ENCODE measurements around the gene COX6A2.

Gene COX6A2

GRCh38 chr16:31403590-31404352, 24.4 kb downstream of the COX6A2 start:
- no peaks in the 10 kb centered on the region for H3K9me3 ChIP-seq (ENCODE audit: insufficient read depth, low read length)
- no peaks in the 10 kb centered on the region for H3K27me3 ChIP-seq (ENCODE audit: low read length)
- H3K79me2 ChIP-seq (ENCODE audit: insufficient read depth, low read length): no peaks in the 10 kb centered on the region
- H3K36me3 ChIP-seq (ENCODE audit: low read length): no peaks in the 10 kb centered on the region
- no peaks in the 10 kb centered on the region for H3K9me2 ChIP-seq (replicated peaks; ENCODE audit: insufficient read depth, low read length)
- no peak overlapping the region for H3K4me2 ChIP-seq (ENCODE audit: low read depth, low read length, poor library complexity, severe bottlenecking)
- H3F3A ChIP-seq (ENCODE audit: insufficient read depth): no peaks in the 10 kb centered on the region
- TF ChIP-seq EZH2phosphoT487 (conservative IDR thresholded peaks at IDR 0.05; ENCODE audit: low read length): no peak
- TF ChIP-seq, protein P1, sequence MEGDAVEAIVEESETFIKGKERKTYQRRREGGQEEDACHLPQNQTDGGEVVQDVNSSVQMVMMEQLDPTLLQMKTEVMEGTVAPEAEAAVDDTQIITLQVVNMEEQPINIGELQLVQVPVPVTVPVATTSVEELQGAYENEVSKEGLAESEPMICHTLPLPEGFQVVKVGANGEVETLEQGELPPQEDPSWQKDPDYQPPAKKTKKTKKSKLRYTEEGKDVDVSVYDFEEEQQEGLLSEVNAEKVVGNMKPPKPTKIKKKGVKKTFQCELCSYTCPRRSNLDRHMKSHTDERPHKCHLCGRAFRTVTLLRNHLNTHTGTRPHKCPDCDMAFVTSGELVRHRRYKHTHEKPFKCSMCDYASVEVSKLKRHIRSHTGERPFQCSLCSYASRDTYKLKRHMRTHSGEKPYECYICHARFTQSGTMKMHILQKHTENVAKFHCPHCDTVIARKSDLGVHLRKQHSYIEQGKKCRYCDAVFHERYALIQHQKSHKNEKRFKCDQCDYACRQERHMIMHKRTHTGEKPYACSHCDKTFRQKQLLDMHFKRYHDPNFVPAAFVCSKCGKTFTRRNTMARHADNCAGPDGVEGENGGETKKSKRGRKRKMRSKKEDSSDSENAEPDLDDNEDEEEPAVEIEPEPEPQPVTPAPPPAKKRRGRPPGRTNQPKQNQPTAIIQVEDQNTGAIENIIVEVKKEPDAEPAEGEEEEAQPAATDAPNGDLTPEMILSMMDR (IDR thresholded peaks at IDR 0.05; ENCODE audit: insufficient read depth, low read length, poor library complexity, severe bottlenecking): no peak
- no peak overlapping the region for H3K9ac ChIP-seq (ENCODE audit: low read length)
- no peaks in the 10 kb centered on the region for H4K20me1 ChIP-seq (ENCODE audit: low read depth, low read length)
- no peak overlapping the region for H3K4me3 ChIP-seq (ENCODE audit: insufficient read depth, low read length, poor library complexity, severe bottlenecking)
- no peak overlapping the region for H2AFZ ChIP-seq (ENCODE audit: low read depth, low read length, severe bottlenecking)
- H3K27ac ChIP-seq (ENCODE audit: low read depth, low read length): no peak overlapping the region

DNA sequence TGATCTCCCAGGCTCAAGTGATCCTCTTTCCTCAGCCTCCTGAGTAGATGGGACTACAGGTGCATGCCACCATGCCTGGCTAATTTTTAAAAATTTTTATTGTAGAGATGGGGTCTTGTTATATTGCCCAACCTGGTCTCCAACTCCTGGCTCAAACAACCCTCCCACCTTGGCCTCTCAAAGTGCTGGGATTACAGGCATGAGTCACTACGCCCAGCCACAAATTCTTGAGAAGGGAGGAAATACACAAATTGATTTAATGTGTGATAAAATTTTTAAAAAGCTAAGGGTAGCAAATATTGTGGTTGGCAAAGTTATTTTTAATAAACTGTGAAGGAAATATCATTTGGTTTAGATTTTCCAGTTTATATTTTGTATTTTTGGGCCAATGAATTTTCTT, 25.5 kb downstream of the COX6A2 start:
- Histone ChIP-seq H3K4me3 (ENCODE audit: insufficient read depth, low read length, poor library complexity, severe bottlenecking) (no peak overlapping the region), H3K9me2 (replicated peaks; ENCODE audit: insufficient read depth, low read length) (no peaks in the 10 kb centered on the region), H3F3A (ENCODE audit: insufficient read depth) (no peaks in the 10 kb centered on the region), H3K27ac (ENCODE audit: low read depth, low read length) (no peak overlapping the region), H3K4me2 (ENCODE audit: low read depth, low read length, poor library complexity, severe bottlenecking) (no peak overlapping the region), H3K27me3 (ENCODE audit: low read length) (no peaks in the 10 kb centered on the region), H3K79me2 (ENCODE audit: insufficient read depth, low read length) (no peaks in the 10 kb centered on the region), H4K20me1 (ENCODE audit: low read depth, low read length) (no peaks in the 10 kb centered on the region), H3K36me3 (ENCODE audit: low read length) (no peaks in the 10 kb centered on the region), H2AFZ (ENCODE audit: low read depth, low read length, severe bottlenecking) (no peak overlapping the region), H3K9me3 (ENCODE audit: insufficient read depth, low read length) (no peaks in the 10 kb centered on the region), H3K9ac (ENCODE audit: low read length) (no peak overlapping the region)
- no peak for TF ChIP-seq EZH2phosphoT487 (conservative IDR thresholded peaks at IDR 0.05; ENCODE audit: low read length)
- TF ChIP-seq, protein P1 (IDR thresholded peaks at IDR 0.05; ENCODE audit: insufficient read depth, low read length, poor library complexity, severe bottlenecking): no peak

GRCh38 chr16:31401436-31401835, 26.7 kb downstream of the COX6A2 start:
- no peaks in the 10 kb centered on the region for H3K36me3 ChIP-seq (ENCODE audit: low read length)
- no peaks in the 10 kb centered on the region for H3K9me3 ChIP-seq (ENCODE audit: insufficient read depth, low read length)
- no peak overlapping the region for H2AFZ ChIP-seq (ENCODE audit: low read depth, low read length, severe bottlenecking)
- no peaks in the 10 kb centered on the region for H4K20me1 ChIP-seq (ENCODE audit: low read depth, low read length)
- no peak overlapping the region for H3K9ac ChIP-seq (ENCODE audit: low read length)
- H3F3A ChIP-seq (ENCODE audit: insufficient read depth): no peaks in the 10 kb centered on the region
- no peaks in the 10 kb centered on the region for H3K79me2 ChIP-seq (ENCODE audit: insufficient read depth, low read length)
- H3K27ac ChIP-seq (ENCODE audit: low read depth, low read length): no peak overlapping the region
- no peaks in the 10 kb centered on the region for H3K9me2 ChIP-seq (replicated peaks; ENCODE audit: insufficient read depth, low read length)
- H3K4me2 ChIP-seq (ENCODE audit: low read depth, low read length, poor library complexity, severe bottlenecking): no peak overlapping the region
- H3K27me3 ChIP-seq (ENCODE audit: low read length): no peaks in the 10 kb centered on the region
- TF ChIP-seq, protein P1 (IDR thresholded peaks at IDR 0.05; ENCODE audit: insufficient read depth, low read length, poor library complexity, severe bottlenecking): no peak
- no peak for TF ChIP-seq EZH2phosphoT487 (conservative IDR thresholded peaks at IDR 0.05; ENCODE audit: low read length)
- no peak overlapping the region for H3K4me3 ChIP-seq (ENCODE audit: insufficient read depth, low read length, poor library complexity, severe bottlenecking)
